Superior temporal gyrus (tissue), 1 donor: ENCODE measurements around the gene IL6ST.
"Not testable (repeated sequence)": the region's sequence is repeated elsewhere in the genome, so short reads cannot be mapped to it uniquely, and the experiment has no call there.

Experiments
- DNase-seq: peaks from one replicate; pipeline ENCODE4 v3.0.0-alpha.2; 2016; ENCODE audit errors: extremely low spot score

The IL6ST gene

DNA sequence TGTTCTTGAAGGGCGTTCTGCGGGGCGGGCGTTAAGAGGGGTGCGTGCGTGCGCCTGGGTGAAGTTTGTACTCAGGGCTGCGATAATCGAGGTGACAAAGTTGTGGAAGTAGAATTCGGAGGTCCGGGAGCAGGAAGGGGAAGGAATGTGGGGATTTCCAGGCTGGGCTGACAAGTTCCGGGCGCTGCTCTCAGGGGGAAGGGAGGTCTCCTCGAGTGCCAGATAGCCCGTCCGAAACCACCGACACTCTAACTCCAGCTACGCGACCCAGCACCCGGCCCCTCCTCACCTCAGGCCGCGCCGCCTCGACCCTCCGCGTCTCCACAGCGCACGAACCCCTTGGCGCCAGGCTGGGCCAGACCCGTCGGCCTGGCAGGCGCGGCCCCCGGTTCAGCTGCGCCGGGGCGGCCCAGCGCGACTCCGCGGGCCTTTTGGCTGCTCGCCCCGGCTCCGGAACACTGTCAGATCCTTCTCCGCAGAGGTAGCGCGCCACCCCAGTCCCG is at the start of gene IL6ST:
TSS of gene IL6ST (minus strand) at position 469 of the 503 bp plus-strand sequence. CDS start 18,685 bp downstream, outside the sequence.
- DNase-seq, result no peak

DNA sequence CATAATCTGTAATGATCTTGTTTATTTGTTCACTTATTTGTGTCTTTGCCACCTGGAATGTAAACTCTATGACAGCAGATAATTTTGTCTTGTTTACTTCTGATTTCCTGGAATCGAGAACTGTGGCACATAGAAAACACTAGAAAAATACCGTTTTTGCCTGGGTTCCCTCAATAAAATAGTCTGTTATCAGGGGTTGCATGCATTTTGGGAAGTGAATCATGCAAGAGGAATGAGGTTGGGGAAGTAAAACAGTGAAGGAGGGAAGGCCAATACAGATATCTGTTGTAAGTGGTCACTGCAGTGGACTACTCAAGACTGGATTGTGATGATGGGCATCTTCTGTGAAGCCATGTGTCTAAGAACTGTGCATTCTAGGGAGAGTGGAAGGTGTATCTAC is 45.2 kb upstream of the IL6ST start:
- no peak for DNase-seq

DNA sequence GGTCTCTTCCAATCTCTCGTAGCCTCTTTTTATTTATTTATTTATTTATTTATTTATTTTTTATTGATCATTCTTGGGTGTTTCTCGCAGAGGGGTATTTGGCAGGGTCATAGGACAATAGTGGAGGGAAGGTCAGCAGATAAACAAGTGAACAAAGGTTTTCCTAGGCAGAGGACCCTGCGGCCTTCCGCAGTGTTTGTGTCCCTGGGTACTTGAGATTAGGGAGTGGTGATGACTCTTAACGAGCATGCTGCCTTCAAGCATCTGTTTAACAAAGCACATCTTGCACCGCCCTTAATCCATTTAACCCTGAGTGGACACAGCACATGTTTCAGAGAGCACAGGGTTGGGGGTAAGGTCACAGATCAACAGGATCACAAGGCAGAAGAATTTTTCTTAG is 43.4 kb upstream of the IL6ST start:
- not testable (repeated sequence) for DNase-seq

GRCh38 chr5:56037531-56038010 is 42.8 kb upstream of the IL6ST start:
- no peak for DNase-seq

DNA sequence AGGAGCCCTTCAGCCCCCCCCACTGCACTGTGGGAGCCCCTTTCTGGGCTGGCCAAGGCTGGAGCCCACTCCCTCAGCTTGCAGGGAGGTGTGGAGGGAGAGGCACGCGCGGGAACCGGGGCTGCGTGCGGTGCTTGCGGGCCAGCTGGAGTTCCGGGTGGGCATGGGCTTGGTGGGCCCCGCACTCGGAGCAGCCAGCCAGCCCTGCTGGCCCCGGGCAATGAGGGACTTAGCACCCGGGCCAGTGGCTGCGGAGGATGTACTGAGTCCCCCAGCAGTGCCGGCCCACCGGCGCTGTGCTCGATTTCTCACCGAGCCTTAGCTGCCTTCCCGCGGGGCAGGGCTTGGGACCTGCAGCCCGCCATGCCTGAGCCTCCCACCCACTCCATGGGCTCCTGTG is 40.6 kb upstream of the IL6ST start:
- not testable (repeated sequence) for DNase-seq

DNA sequence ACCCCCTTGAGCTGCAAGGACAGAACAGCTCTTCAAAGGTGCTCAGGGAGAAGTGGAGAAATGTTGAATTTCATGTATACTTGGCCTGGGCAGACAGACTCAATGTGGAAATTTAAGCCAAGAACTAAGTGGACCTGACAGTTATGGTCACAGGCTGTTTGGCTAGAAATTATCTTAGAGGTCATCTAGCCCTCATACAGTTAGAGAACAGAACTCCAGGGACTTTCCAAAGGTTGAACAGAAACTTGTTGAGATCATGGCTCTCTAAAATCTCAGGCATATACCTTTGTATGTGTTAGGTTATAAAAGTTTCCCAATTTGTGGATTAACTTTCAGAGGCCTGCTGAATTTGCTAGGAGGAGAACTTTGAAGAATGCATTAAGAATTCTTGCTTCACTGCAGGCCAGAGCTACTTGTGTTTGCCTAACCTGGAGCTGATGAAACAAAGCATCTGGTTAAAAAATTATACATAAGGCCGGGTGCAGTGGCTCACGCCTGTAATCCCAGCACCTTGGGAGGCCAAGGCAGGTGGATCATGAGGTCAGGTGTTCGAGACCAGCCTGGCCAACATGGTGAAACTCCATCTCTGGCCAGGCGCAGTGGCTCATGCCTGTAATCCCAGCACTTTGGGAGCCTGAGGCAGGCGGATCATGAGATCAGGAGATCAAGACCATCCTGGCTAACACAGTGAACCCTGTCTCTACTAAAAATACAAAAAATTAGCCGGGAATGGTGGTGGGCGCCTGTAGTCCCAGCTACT is 35.3 kb upstream of the IL6ST start:
- not testable (repeated sequence) for DNase-seq

GRCh38 chr5:56029457-56029856 is 34.7 kb upstream of the IL6ST start:
- DNase-seq, result no peak

- DNase-seq, result no peak
Measured at GRCh38 chr5:56028708-56029107, 33.9 kb upstream of the IL6ST start.

GRCh38 chr5:56026863-56027300 is 32.1 kb upstream of the IL6ST start:
- no peak for DNase-seq

- DNase-seq, result no peak
Measured at GRCh38 chr5:56025151-56025885, 30.6 kb upstream of the IL6ST start.

DNA sequence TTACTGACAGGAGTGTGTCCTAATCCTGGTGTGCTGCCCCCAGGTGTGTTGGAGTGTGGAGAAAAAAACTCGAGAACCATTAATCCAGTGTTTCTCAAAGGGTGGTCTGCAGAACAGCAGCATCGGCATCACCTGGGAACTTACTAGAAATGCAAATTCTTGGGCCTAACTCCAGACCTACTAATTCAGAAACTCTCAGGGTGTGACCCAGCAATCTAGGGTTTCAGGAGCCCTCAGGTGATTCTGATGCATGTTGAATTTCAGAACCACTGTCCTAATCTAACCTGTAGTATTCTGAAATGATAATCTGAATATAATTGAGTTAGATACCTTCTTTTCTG is 30.0 kb upstream of the IL6ST start:
- no peak for DNase-seq

DNA sequence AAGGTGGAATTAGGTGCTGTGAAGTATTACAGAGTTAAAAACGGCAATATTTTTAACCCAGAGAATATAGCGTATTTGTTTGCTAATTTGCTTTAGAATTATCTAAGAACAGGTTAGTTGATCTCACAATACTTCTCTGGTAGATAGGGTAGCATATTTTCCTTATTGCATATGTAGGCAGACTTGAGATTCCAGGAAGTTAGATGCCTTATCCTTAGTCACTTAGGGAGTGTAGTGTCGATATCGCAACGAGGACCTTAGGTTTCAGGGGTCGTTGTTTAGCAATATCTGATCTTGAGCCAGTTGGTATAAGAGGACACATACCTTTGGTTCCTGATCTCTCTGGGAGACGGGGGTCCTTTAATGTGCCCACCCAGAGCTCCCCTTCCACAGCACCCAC is 28.5 kb upstream of the IL6ST start:
- no peak for DNase-seq

DNA sequence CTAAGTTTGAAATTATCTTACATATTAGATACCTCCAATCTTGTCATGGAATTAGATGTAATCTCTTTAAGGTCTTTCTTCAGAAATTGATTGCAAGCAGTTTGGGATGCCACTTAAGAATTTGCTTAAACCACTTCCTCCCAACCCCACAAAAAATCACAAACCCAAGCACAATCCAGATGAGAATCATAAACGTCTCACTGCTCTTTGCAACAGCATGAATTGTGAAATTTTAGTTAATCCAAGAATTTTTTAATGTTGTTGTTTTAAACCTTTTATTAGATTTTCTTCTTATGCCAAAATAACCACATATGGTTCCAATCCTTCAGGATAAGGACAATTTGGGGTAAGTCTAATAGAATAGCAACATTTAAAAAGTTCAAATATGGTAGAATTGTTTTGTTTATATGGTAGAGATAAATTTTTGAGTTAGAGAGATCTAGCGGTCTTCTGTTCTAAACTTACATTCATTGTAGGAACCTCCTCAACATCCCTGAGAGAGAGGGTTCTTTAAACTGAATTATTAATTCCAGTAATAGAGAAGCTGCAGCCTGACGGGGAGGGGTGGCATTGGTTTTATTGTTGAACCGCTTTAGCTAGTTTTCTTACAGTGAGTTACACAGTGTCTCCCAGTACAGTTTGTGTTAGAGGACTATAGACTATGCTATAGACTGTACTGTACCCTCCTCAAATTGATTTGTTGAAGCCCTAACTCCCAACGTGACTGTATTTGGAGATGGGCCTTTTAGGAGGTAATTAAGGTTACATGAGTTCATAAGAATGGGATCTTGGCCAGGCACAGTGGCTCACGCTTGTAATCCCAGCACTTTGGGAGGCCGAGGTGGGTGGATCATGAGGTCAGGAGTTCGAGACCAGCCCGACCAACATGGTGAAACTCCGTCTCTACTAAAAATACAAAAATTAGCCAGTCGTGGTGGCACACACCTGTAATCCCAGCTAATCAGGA is 24.8 kb upstream of the IL6ST start:
- no peak for DNase-seq

- no peak for DNase-seq
Measured at GRCh38 chr5:56018832-56019231, 24.1 kb upstream of the IL6ST start.

DNA sequence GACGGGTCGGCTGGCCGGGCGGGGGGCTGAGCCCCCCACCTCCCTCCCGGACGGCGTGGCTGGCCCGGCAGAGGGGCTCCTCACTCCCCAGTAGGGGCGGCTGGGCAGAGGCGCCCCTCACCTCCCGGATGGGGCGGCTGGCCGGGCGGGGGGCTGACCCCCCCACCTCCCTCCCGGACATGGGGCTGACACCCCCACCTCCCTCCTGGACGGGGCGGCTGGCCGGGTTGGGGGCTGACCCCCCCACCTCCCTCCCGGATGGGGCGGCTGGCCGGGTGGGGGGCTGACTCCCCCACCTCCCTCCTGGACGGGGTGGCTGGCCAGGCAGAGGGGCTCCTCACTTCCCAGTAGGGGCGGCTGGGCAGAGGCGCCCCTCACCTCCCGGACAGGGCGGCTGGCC is 19.9 kb upstream of the IL6ST start:
- not testable (repeated sequence) for DNase-seq

DNA sequence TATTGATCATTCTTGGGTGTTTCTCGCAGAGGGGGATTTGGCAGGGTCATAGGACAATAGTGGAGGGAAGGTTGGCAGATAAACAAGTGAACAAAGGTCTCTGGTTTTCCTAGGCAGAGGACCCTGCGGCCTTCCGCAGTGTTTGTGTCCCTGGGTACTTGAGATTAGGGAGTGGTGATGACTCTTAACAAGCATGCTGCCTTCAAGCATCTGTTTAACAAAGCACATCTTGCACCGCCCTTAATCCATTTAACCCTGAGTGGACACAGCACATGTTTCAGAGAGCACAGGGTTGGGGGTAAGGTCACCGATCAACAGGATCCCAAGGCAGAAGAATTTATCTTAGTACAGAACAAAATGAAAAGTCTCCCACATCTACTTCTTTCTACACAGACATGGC is 19.2 kb upstream of the IL6ST start:
- not testable (repeated sequence) for DNase-seq

GRCh38 chr5:56012281-56012963 is 17.7 kb upstream of the IL6ST start:
- no peak for DNase-seq

GRCh38 chr5:56011835-56012234 is 17.1 kb upstream of the IL6ST start:
- no peak for DNase-seq

- DNase-seq, result no peak
Measured at GRCh38 chr5:56010431-56010830, 15.7 kb upstream of the IL6ST start.

DNA sequence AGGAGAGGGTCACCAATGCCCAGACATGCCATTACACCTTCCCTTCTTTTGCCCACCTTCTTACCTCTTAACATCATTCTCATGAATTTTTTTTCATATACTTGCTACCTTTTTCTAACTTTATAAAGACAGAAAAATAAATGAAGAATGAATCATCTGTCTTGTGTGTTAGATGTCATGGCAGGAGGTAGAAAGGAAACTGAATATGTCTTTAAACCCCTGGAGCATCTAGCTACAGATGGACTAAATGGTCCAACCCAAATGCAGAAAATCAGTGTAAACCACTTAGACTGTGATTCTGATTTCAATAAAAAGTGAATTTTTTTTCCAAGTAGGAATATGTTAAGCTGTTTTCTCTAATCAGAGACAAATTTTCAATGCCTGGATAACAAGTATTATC is 11.8 kb upstream of the IL6ST start:
- DNase-seq, result no peak

DNA sequence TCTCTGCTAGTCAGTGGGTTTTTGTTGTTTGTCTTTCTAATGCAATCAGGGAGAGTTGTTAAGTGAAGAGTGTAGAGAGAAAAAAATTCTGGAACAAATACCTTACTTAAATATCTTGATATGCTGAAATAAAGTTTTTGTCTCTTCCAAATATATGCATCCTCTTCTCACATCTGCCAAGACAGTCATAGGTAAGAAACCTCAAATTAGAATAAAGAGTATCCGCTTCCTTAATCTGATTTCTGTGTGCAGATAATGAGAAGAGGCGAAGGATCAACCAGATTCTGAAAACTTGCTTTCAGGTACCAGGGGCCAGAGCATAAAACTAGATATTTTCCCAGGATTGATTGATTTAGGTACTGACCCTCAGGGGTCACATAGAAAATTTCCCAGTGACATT is 11.3 kb upstream of the IL6ST start:
- no peak for DNase-seq
